ENCODE measurements around the gene BORCS8.
"Not testable (repeated sequence)": the region's sequence is repeated elsewhere in the genome, so short reads cannot be mapped to it uniquely, and the experiment has no call there.

Gene BORCS8

DNA sequence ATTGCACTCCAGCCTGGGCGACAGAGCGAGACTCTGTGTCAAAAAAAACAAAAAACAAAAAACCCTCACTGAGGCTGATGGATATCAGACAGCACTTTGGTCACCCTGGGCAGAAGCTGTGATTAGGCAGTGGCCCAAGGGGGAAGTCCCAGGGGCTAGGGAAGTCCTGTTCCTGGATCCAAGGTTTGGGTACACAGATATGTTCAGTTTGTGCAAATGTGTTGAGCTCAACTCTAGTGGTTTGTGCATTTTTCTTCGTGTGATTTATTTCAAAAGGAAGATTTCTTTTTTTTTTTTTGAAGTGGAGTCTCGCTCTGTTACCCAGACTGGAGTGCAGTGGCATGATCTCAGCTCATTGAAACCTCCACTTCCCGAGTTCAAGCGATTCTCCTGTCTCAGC lies 34.1 kb downstream of the BORCS8 start:
- 88% methylated on average over 6 of the region's 6 CpGs for WGBS
- Histone ChIP-seq H3K27ac (ENCODE audit: low read depth, low read length) (no peak overlapping the region), H3K4me1 (ENCODE audit: insufficient read depth, low read length) (no peaks in the 10 kb centered on the region), H3K4me3 (ENCODE audit: low read length) (no peak overlapping the region), H3K36me3 (ENCODE audit: insufficient read depth, low read length) (no peaks in the 10 kb centered on the region), H3K9me3 (ENCODE audit: insufficient read depth, low read depth, low read length) (no peaks in the 10 kb centered on the region), H3K27me3 (ENCODE audit: insufficient read depth, low read length) (no peaks in the 10 kb centered on the region), H3K9ac (ENCODE audit: low read depth, low read length) (no peak overlapping the region)

DNA sequence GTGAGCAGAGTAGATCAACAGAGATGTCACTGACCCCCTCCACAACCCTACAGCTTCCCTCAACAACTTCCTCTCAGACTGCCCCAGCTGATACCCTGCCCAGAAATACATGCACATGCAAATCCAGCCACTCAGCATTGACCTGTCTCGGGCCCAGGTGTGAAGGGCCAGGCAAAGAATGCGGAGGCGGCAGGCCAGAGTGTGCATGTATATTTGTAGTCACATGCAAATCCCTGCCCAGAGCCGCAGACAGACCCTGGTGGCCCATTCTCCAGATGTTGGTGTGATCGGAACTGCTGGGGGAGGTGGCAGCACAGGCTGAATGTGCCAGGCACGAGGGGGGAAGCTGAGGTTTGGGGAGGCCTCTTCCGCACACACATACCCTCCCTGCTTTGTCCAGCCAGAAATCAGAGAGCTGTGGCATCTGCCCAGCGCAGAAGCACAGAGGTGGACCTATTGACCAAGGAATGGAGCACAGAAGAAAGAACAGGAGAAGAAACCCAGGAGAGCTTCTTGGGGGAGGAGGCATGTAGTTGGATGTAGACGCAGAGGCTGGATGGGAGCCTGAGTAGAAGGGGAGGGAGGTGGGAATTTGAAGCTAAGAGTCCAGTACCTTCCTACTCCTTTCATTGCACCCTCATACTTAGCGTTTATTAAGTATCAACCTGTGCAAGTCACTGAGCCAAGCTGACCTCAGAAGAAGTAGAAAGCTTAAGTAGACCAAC lies 36.3 kb downstream of the BORCS8 start:
- Histone ChIP-seq H3K36me3 (ENCODE audit: insufficient read depth, low read length) (no peaks in the 10 kb centered on the region), H3K27ac (ENCODE audit: low read depth, low read length) (no peak overlapping the region), H3K27me3 (ENCODE audit: insufficient read depth, low read length) (no peaks in the 10 kb centered on the region), H3K4me1 (ENCODE audit: insufficient read depth, low read length) (no peaks in the 10 kb centered on the region), H3K4me3 (ENCODE audit: low read length) (no peak overlapping the region), H3K9me3 (ENCODE audit: insufficient read depth, low read depth, low read length) (no peaks in the 10 kb centered on the region), H3K9ac (ENCODE audit: low read depth, low read length) (no peak overlapping the region)
- WGBS, result 89% methylated on average over 10 of the region's 10 CpGs

DNA sequence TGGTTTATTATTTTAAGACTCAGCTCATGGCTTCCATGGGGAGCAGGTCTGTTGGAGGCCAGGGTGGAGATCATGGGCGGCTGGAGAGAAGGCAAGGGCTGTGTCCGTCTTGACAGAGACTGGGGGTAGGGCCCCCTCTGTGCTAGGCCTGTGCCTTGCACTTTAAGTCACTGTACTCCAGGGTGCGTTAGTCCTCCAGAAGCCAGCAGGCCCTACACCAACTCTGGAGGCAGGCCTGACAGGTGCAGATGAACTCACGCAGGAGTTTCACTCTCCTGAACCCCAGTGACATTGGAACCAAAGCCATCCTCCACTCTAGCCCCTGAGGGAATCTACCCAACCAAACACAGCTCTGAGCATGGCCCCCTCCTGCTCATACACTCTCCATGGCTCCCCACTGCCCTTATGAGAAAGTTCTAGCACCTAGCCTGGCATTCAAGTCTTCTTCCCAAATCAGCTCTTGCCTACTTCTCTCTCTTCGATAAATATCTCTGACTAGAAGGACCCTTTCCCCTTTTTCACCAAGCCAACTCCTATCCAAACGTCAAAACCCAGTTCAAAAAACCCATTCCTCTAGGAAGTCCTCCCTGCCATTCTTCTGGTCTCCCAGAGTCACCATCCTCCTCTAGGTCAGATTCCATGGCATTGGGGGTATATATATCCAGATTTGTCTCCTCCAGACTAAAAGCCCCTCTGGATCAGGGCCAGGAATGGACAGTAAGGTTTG lies 37.0 kb downstream of the BORCS8 start:
- WGBS, result 86% methylated on average over 6 of the region's 6 CpGs
- Histone ChIP-seq H3K4me3 (ENCODE audit: low read length) (no peak overlapping the region), H3K36me3 (ENCODE audit: insufficient read depth, low read length) (no peaks in the 10 kb centered on the region), H3K4me1 (ENCODE audit: insufficient read depth, low read length) (no peaks in the 10 kb centered on the region), H3K9ac (ENCODE audit: low read depth, low read length) (no peak overlapping the region), H3K27me3 (ENCODE audit: insufficient read depth, low read length) (no peaks in the 10 kb centered on the region), H3K27ac (ENCODE audit: low read depth, low read length) (no peak overlapping the region), H3K9me3 (ENCODE audit: insufficient read depth, low read depth, low read length) (no peaks in the 10 kb centered on the region)

DNA sequence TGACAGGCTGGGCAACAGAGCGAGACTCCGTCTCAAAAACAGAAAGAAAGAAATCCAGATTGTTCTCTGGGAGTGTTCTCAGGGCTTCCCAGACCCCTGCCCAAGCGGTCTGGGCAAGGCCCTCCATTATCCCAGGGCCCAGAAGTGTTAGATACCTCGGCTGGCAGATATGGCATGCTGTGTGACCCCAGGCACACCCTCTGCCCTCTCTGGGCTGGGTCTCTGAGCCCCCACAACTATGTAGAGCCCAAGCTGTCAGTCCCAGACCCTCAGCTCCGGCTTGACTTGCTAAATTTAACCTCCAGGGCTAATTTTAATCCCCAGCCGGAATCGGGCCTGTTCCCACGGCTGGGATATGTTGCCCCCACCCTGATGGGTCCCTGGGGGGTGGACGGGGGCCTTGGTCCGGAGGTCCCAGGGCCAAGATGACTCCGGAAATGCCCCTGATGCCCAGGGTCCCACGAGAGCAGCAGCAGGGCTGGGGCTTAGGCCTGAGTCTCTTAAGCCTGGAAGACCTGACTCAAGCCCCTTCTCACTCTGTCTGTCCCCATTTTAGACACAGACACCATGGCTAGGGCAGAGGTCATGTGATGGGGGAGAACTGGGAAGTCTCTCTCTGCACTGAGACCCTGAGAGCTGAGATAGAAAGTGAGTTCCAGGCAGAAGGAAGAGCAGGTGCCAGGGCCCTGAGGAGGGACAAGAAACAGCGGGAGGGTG lies 39.1 kb downstream of the BORCS8 start:
- Histone ChIP-seq H3K27me3 (ENCODE audit: insufficient read depth, low read length) (no peaks in the 10 kb centered on the region), H3K4me1 (ENCODE audit: insufficient read depth, low read length) (no peaks in the 10 kb centered on the region), H3K4me3 (ENCODE audit: low read length) (no peak overlapping the region), H3K9me3 (ENCODE audit: insufficient read depth, low read depth, low read length) (no peaks in the 10 kb centered on the region), H3K27ac (ENCODE audit: low read depth, low read length) (no peak overlapping the region), H3K9ac (ENCODE audit: low read depth, low read length) (no peak overlapping the region), H3K36me3 (ENCODE audit: insufficient read depth, low read length) (no peaks in the 10 kb centered on the region)
- 89% methylated on average over 13 of the region's 13 CpGs for WGBS

DNA sequence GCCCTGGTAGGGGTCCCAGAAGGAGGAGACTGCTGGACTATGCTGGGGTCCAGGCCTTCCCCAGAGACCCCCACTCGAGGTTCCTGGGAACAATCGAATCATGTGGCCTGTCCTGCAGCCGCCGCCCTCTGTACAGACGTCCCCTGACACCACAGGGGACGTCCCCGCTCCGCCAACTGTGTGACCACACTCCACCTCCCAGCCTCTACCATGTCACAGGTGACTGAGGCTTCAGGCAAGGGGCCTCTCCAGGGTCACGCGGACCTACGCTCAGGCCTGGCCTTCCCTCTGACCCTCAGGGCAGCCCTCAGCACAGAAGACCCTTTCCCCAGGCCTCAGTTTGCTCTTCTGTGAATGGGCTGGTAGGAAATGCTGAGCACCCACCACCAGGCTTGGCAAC lies 40.5 kb downstream of the BORCS8 start:
- no peak overlapping the region for H3K4me3 ChIP-seq (ENCODE audit: low read length)
- H3K27ac ChIP-seq (ENCODE audit: low read depth, low read length), result no peak overlapping the region
- H3K9me3 ChIP-seq (ENCODE audit: insufficient read depth, low read depth, low read length), result no peaks in the 10 kb centered on the region
- H3K4me1 ChIP-seq (ENCODE audit: insufficient read depth, low read length), result no peaks in the 10 kb centered on the region
- no peaks in the 10 kb centered on the region for H3K36me3 ChIP-seq (ENCODE audit: insufficient read depth, low read length)
- WGBS, result 84% methylated on average over 11 of the region's 11 CpGs
- H3K27me3 ChIP-seq (ENCODE audit: insufficient read depth, low read length), result no peaks in the 10 kb centered on the region
- H3K9ac ChIP-seq (ENCODE audit: low read depth, low read length), result no peak overlapping the region

DNA sequence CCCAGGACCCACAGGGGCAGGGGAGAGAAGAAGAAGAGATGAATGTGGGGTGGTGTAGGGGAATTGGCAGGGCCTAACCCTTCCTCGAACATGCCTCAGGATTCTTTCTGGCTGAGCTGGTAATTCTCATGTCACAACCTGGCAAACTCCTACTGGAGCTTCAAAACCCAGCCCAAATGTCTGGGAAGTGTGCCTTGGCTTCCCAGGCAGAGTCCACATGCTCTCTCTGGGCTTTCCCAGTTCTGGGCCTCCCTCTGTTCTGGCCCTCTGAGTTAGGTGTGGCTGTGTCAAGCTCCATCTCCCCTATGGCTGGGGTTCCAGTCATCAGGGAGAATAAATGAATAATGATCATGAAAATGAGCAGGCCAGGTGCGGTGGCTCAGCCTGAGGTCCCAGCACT lies 42.5 kb downstream of the BORCS8 start:
- Histone ChIP-seq H3K9me3 (ENCODE audit: insufficient read depth, low read depth, low read length) (no peaks in the 10 kb centered on the region), H3K36me3 (ENCODE audit: insufficient read depth, low read length) (no peaks in the 10 kb centered on the region), H3K4me1 (ENCODE audit: insufficient read depth, low read length) (no peaks in the 10 kb centered on the region), H3K4me3 (ENCODE audit: low read length) (no peak overlapping the region), H3K27ac (ENCODE audit: low read depth, low read length) (no peak overlapping the region), H3K9ac (ENCODE audit: low read depth, low read length) (no peak overlapping the region), H3K27me3 (ENCODE audit: insufficient read depth, low read length) (no peaks in the 10 kb centered on the region)
- 84% methylated on average over 2 of the region's 2 CpGs for WGBS

DNA sequence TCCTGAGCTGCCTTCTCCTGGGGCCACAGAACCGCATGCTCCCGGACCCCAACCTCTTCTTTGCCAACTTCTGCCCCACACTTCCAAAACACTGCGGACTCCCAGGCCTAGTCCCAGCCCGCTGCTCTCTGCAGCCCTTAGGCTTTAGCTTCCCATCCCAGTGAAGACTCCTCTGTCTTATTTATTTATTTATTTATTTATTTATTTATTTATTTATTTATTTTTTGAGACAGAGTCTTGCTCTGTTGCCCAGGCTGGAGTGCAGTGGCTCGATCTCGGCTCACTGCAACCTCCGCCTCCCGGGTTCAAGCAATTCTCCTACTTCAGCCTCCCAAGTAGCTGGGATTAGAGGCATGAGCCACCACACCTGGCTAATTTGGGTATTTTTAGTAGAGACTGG lies 43.4 kb downstream of the BORCS8 start:
- H3K9ac ChIP-seq (ENCODE audit: low read depth, low read length); H3K4me3 ChIP-seq (ENCODE audit: low read length); H3K36me3 ChIP-seq (ENCODE audit: insufficient read depth, low read length); H3K27ac ChIP-seq (ENCODE audit: low read depth, low read length); H3K9me3 ChIP-seq (ENCODE audit: insufficient read depth, low read depth, low read length); H3K4me1 ChIP-seq (ENCODE audit: insufficient read depth, low read length); H3K27me3 ChIP-seq (ENCODE audit: insufficient read depth, low read length): not testable (repeated sequence)
- WGBS, result 95% methylated on average over 8 of the region's 8 CpGs

DNA sequence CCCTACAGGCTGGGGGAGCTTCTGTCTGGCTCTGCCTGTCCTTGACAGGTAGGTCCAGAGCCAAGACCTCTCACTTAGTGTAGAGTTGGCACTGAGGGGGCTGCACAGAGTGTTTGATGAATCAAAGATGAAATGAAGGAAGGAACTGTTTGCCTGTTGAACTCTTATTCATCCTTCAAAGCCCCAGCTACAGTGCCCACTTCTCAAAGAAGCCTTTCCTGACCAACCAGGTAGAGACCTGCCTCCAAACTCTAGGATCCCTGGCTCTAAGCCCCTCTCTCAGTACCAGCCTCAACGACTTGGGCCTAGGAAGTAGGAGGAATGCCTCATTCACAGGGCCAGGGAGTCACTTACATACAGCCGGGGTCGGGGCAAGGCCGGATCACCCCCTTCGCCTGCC lies 44.6 kb downstream of the BORCS8 start:
- Histone ChIP-seq H3K9me3 (ENCODE audit: insufficient read depth, low read depth, low read length) (no peaks in the 10 kb centered on the region), H3K36me3 (ENCODE audit: insufficient read depth, low read length) (no peaks in the 10 kb centered on the region), H3K27me3 (ENCODE audit: insufficient read depth, low read length) (no peaks in the 10 kb centered on the region; the same call in 1 of the 2 replicates), H3K27ac (ENCODE audit: low read depth, low read length) (no peak overlapping the region), H3K9ac (ENCODE audit: low read depth, low read length) (no peak overlapping the region), H3K4me3 (ENCODE audit: low read length) (no peak overlapping the region), H3K4me1 (ENCODE audit: insufficient read depth, low read length) (no peaks in the 10 kb centered on the region)
- WGBS, result 87% methylated on average over 5 of the region's 5 CpGs

DNA sequence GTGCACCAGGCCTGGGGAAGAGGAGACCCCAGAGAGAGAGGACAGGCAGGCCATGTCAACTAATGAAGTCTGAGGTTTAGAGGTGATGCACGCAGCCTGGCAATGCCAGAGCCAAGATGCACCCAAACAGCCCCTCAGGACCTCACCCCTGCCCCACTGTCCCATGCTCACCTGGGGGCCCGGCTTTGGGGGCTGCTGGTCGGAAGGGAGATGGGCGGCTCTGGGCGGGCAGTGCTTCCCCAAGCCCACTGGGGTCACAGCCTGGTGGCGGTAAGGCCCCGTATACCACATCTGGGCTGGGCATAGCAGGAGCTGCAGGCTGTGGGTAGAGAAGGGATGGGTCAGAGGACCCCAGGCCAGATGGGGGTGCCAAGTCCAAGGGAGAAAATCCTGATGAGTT lies 45.1 kb downstream of the BORCS8 start:
- H3K4me3 ChIP-seq (ENCODE audit: low read length), result no peak overlapping the region
- H3K4me1 ChIP-seq (ENCODE audit: insufficient read depth, low read length), result no peaks in the 10 kb centered on the region
- H3K27me3 ChIP-seq (ENCODE audit: insufficient read depth, low read length), result no peaks in the 10 kb centered on the region; the same call in 1 of the 2 replicates
- no peak overlapping the region for H3K9ac ChIP-seq (ENCODE audit: low read depth, low read length)
- H3K27ac ChIP-seq (ENCODE audit: low read depth, low read length), result no peak overlapping the region
- no peaks in the 10 kb centered on the region for H3K9me3 ChIP-seq (ENCODE audit: insufficient read depth, low read depth, low read length)
- 94% methylated on average over 7 of the region's 7 CpGs for WGBS
- no peaks in the 10 kb centered on the region for H3K36me3 ChIP-seq (ENCODE audit: insufficient read depth, low read length)

DNA sequence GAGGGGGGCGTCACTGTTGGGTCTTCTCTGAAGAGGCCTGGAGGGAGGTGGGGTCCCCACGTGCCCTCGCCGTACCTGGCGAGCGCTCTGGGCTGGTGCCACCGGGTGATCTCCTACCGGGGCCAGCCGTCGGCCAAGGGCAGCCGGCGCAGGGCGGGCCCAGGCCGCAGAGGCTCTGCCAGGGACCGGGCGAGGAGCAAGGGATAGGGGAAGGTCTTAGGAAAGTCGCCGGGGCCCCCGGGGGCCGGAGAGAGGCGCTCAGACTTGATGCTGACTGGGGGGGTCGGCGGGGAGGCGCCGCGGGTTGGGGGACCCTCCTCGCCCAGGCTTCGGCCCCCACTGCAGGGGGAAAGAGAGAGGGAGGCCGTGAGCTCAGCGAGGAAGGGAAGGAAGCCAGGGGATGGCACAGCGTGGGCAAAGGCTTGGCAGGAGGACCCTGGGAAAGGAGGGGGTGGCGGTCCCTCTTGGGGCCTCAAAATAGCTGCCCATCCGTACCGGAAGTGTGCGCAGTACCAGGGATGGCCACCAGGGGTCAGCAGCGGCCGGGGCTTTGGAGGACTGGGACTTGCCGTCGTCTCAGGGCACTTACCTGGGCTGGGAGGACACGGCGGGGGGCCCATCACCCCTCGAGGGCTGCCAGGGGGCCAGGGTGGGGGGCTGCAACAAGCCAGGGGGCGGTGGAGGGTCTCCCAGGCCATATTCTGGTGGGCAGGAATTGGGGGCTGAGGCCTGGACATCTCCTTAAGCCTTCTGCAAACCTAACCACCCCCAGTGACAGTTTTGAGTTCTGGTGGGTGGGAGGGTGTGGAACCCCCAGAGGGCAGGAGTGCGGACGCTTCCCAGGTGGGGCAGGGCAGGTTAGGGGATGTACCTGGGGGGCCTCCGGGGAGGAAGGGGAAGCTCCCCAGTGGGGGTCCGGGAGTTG lies 46.0 kb downstream of the BORCS8 start:
- H3K9me3 ChIP-seq (ENCODE audit: insufficient read depth, low read depth, low read length), result no peaks in the 10 kb centered on the region
- no peak overlapping the region; the same call in 1 of the 2 replicates for H3K4me3 ChIP-seq (ENCODE audit: low read length)
- 51% methylated on average over 47 of the region's 47 CpGs for WGBS
- H3K4me1 ChIP-seq (ENCODE audit: insufficient read depth, low read length), result no peaks in the 10 kb centered on the region
- H3K27me3 ChIP-seq (ENCODE audit: insufficient read depth, low read length), result no peaks in the 10 kb centered on the region; the same call in 1 of the 2 replicates
- no peak overlapping the region for H3K27ac ChIP-seq (ENCODE audit: low read depth, low read length)
- no peak overlapping the region for H3K9ac ChIP-seq (ENCODE audit: low read depth, low read length)
- no peaks in the 10 kb centered on the region for H3K36me3 ChIP-seq (ENCODE audit: insufficient read depth, low read length)

Measured in HUES64 (cell line).